A549 (cell line): ENCODE measurements around the gene PALM3. TPM values are rescaled to one million over a fixed set of nuclear protein-coding genes. Genes with fewer than 3 reads are reported as not detected.

ENCODE experiments used
- ATAC-seq, 2 experiments: fragments of 200-7000 bp in 1 of 2; fragments of >200 bp in 1 of 2; cut with Nextera tagmentation in 1 of 2; cut with Tn5 transposase in 1 of 2; 3 replicates each; pipeline versions ENCODE4 v1.8.0 to v1.9.1; 2018 to 2020; ENCODE audit warnings: mild to moderate bottlenecking in 1 of 2, moderate library complexity in 1 of 2
- CTCF ChIA-PET: fragments of 300-600 bp; sonication (Branson Sonifier 250); formaldehyde crosslinking; extraction: SDS; loops from one replicate; lab custom pipeline; 2021; ENCODE audit warnings: antibody characterized with exemption, inconsistent platforms; lab: Yijun Ruan, JAX
- POLR2A ChIA-PET: fragments of 350-600 bp; formaldehyde crosslinking; extraction: SDS; loops from one replicate; lab custom pipeline; 2021; ENCODE audit warnings: antibody characterized with exemption, inconsistent platforms; lab: Yijun Ruan, JAX
- DNase-seq, 2 experiments: peaks; one replicate each; pipeline versions ENCODE4 v3.0.0 to v3.0.0-alpha.2; 2011 to 2016; ENCODE audit warnings: low read depth in 1 of 2, low spot score in 1 of 2
- FAIRE-seq: peaks from 2 replicates; lab custom pipeline; 2011; peaks lifted over from hg19 to GRCh38; lab: Jason Lieb, UNC
- H3K27ac ChIP-seq, 2 experiments: fragments of >200 bp; sonication (Bioruptor Twin); formaldehyde crosslinking; 3 replicates each; pipeline ENCODE4 v1.5.1; 2016 to 2017
- H3K4me1 ChIP-seq: fragments of >200 bp; sonication (Bioruptor Twin); formaldehyde crosslinking; 3 replicates; pipeline ENCODE4 v1.6.1; 2016
- H3K4me2 ChIP-seq: fragments of >200 bp; sonication (Bioruptor Twin); formaldehyde crosslinking; 3 replicates; pipeline ENCODE4 v1.6.1; 2016
- H3K4me3 ChIP-seq: fragments of >200 bp; sonication (Bioruptor Twin); formaldehyde crosslinking; 3 replicates; pipeline ENCODE4 v1.5.1; 2016
- H3K9me3 ChIP-seq: fragments of >200 bp; sonication (Bioruptor Twin); formaldehyde crosslinking; 3 replicates; pipeline ENCODE4 v1.6.1; 2016
- CBX2 ChIP-seq: fragments of 200-600 bp; sonication (generic); IDR thresholded peaks from 2 replicates; pipeline ENCODE4 v1.6.1; 2016; ENCODE audit warnings: low read depth, mild to moderate bottlenecking, borderline replicate concordance
- CBX8 ChIP-seq: fragments of 200-600 bp; sonication (generic); IDR thresholded peaks from 2 replicates; pipeline ENCODE4 v1.6.1; 2016
- CEBPB ChIP-seq, 2 experiments: fragments of >200 bp in 1 of 2; sonication (Bioruptor Twin) in 1 of 2; formaldehyde crosslinking in 1 of 2; IDR thresholded peaks; 2 replicates each; pipeline ENCODE4 v1.6.1; 2012 to 2016
- CHD2 ChIP-seq: fragments of 150-350 bp; IDR thresholded peaks from 2 replicates; pipeline ENCODE4 v1.6.1; 2014; ENCODE audit warnings: low read length; ENCODE audit not compliant: partially characterized antibody
- EHF ChIP-seq: fragments of 250-450 bp; sonication (Bioruptor Pico); IDR thresholded peaks from 2 replicates; pipeline ENCODE4 v1.5.0; 2020; ENCODE audit warnings: mild to moderate bottlenecking
- EP300 ChIP-seq, 2 experiments: fragments of >200 bp; sonication (Bioruptor Twin); formaldehyde crosslinking; IDR thresholded peaks; 2 replicates in 1 of 2; 3 replicates in 1 of 2; pipeline ENCODE4 v1.6.1; 2016 to 2017
- ESRRA ChIP-seq: fragments of 150-350 bp; IDR thresholded peaks from 2 replicates; pipeline ENCODE4 v1.6.1; 2014; ENCODE audit warnings: mild to moderate bottlenecking, low read length, borderline replicate concordance
- FOSB ChIP-seq: fragments of 250-450 bp; sonication (Bioruptor Pico); IDR thresholded peaks from 2 replicates; pipeline ENCODE4 v1.5.0; 2020; ENCODE audit warnings: mild to moderate bottlenecking, moderate library complexity
- FOSL2 ChIP-seq, 2 experiments: fragments of 450-650 bp in 1 of 2; fragments of >200 bp in 1 of 2; sonication (Bioruptor Twin) in 1 of 2; formaldehyde crosslinking; IDR thresholded peaks; 2 replicates each; pipeline versions ENCODE4 v1.5.0 to v1.6.1; 2016 to 2020; ENCODE audit warnings: mild to moderate bottlenecking in 1 of 2, moderate library complexity in 1 of 2
- HDAC2 ChIP-seq: fragments of 200-600 bp; sonication (generic); IDR thresholded peaks from 2 replicates; pipeline ENCODE4 v1.6.1; 2016
- HES2 ChIP-seq: fragments of >200 bp; sonication (Bioruptor Twin); formaldehyde crosslinking; IDR thresholded peaks from 2 replicates; pipeline ENCODE4 v1.6.1; 2016
- HMGXB4 ChIP-seq: fragments of 250-450 bp; sonication (Bioruptor Pico); IDR thresholded peaks from 2 replicates; pipeline ENCODE4 v1.5.0; 2021; ENCODE audit warnings: mild to moderate bottlenecking, moderate library complexity, borderline replicate concordance
- HOXB13 ChIP-seq: fragments of 250-450 bp; sonication (Bioruptor Pico); IDR thresholded peaks from 2 replicates; pipeline ENCODE4 v1.5.0; 2020; ENCODE audit warnings: low read depth, mild to moderate bottlenecking, moderate library complexity
- JUN ChIP-seq, 2 experiments: fragments of >200 bp; sonication (Bioruptor Twin); formaldehyde crosslinking; IDR thresholded peaks; 2 replicates in 1 of 2; 3 replicates in 1 of 2; pipeline ENCODE4 v1.6.1; 2016 to 2017
- KDM1A ChIP-seq: fragments of 200-600 bp; sonication (generic); IDR thresholded peaks from 2 replicates; pipeline ENCODE4 v1.6.1; 2016; ENCODE audit warnings: low read depth, mild to moderate bottlenecking
- MAX ChIP-seq: IDR thresholded peaks from 2 replicates; pipeline ENCODE4 v1.6.1; 2012
- MYC ChIP-seq: IDR thresholded peaks from 2 replicates; pipeline ENCODE4 v1.6.1; 2012; ENCODE audit warnings: mild to moderate bottlenecking, inconsistent platforms, low read length, improper control_type of control experiment, borderline replicate concordance
- PHF8 ChIP-seq: fragments of 200-600 bp; sonication (generic); IDR thresholded peaks from 2 replicates; pipeline ENCODE4 v1.6.1; 2016; ENCODE audit warnings: low read depth, mild to moderate bottlenecking, antibody characterized with exemption, moderate library complexity, borderline replicate concordance
- POLR2A ChIP-seq: IDR thresholded peaks from 2 replicates; pipeline ENCODE4 v1.6.1; 2012; ENCODE audit warnings: mild to moderate bottlenecking, low read length
- RARB ChIP-seq: fragments of 250-450 bp; sonication (Bioruptor Pico); IDR thresholded peaks from 2 replicates; pipeline ENCODE4 v1.8.0; 2021; ENCODE audit warnings: mild to moderate bottlenecking, moderate library complexity
- RFX5 ChIP-seq: fragments of 450-650 bp; IDR thresholded peaks from 2 replicates; pipeline ENCODE4 v1.7.1; 2014; ENCODE audit warnings: antibody characterized with exemption, mild to moderate bottlenecking, moderate library complexity
- SMC3 ChIP-seq: fragments of >200 bp; sonication (Bioruptor Twin); formaldehyde crosslinking; IDR thresholded peaks from 3 replicates; pipeline ENCODE4 v1.6.1; 2018; ENCODE audit warnings: inconsistent platforms
- TFCP2L1 ChIP-seq: fragments of 250-450 bp; sonication (Bioruptor Pico); IDR thresholded peaks from 2 replicates; pipeline ENCODE4 v1.5.0; 2021; ENCODE audit warnings: mild to moderate bottlenecking
- ZNF302 ChIP-seq: fragments of 250-450 bp; sonication (Bioruptor Pico); IDR thresholded peaks from 2 replicates; pipeline ENCODE4 v1.9.0; 2021; ENCODE audit warnings: inconsistent platforms, mild to moderate bottlenecking, moderate library complexity
- ZSCAN20 ChIP-seq: fragments of 250-450 bp; sonication (Bioruptor Pico); IDR thresholded peaks from 2 replicates; pipeline ENCODE4 v1.8.0; 2022; ENCODE audit warnings: mild to moderate bottlenecking, moderate library complexity
- WGBS: methylation state at CpG from one replicate; pipeline ENCODE4 v1.1.6; 2017; ENCODE audit errors: missing lambda C conversion rate; 5-methylcytosine and 5-hydroxymethylcytosine counted together
- polyA plus RNA-seq, 4 experiments: library from polyadenylated mRNA; depleted of rRNA in 3 of 4; stranded (reverse); fragments of >200 nt; fragmentation: RNase III in 1 of 4; extraction: RNeasy Plus Mini Kit Qiagen cat#74134 plus additional on column Dnase treatment in 1 of 4; gene quantifications; 2 replicates in 3 of 4; 3 replicates in 1 of 4; pipeline ENCODE4 v1.2.3, GENCODE V29; 2011 to 2017
- TF ChIP-seq, protein P1 (sequence below): IDR thresholded peaks from 2 replicates; pipeline ENCODE4 v1.6.1; 2012; ENCODE audit warnings: low read depth, borderline replicate concordance
- TF ChIP-seq, protein P2 (sequence below): fragments of 150-350 bp; IDR thresholded peaks from 2 replicates; pipeline ENCODE4 v1.6.1; 2014; ENCODE audit warnings: low read depth, mild to moderate bottlenecking, low read length
- TF ChIP-seq, protein P3 (sequence below): IDR thresholded peaks from 2 replicates; pipeline ENCODE4 v1.6.1; 2012

Gene PALM3
- polyA plus RNA-seq, 2 of the 4 experiments (the other 2 are of a cell fraction), result 0.96 to 12.1 TPM

- peak; percentile 64 to 68 for ATAC-seq
- Histone ChIP-seq H3K4me1 (peaks cover 14% of the 10 kb centered on the region; the same call in 1 of the 3 replicates), H3K4me3 (peak overlapping the region; percentile 74)
- CTCF ChIA-PET, result interaction anchor here (0.7 to 1.6 kb wide), 7 partner anchors 17 to 126 kb away, joined by 3 to 5 read pairs (median 3); partner anchors contain the start of genes IL27RA and MISP3
- POLR2A ChIA-PET, result interaction anchor here (0.8 to 1.8 kb wide), 4 partner anchors 17 to 65 kb away, joined by 3 to 6 read pairs (median 5); partner anchors contain the start of genes IL27RA and MISP3
- peak in 1 of 2 experiments; percentile 36 for DNase-seq
- TF ChIP-seq CBX2 (no peak), HDAC2 (no peak), FOSB (CRISPR knock-in tag) (no peak), ESRRA (0 out of 2 replicates have a peak, but pooled peaks have one; percentile 27), FOSL2 (IDR thresholded peaks at IDR 0.05) (no peak), FOSL2 (CRISPR knock-in tag; IDR thresholded peaks at IDR 0.05) (peak; percentile 89), MAX (peak; percentile 42; the same call in 1 of the 2 replicates), CBX8 (no peak), CHD2 (no peak), HES2 (no peak), PHF8 (peak; percentile 83), ZSCAN20 (CRISPR knock-in tag) (no peak), KDM1A (no peak), EHF (CRISPR knock-in tag) (no peak), JUN (IDR thresholded peaks at IDR 0.05) (peak in 1 of 2 experiments; percentile 64; a peak in 2 of 5 replicates), HOXB13 (no peak), RARB (CRISPR knock-in tag) (no peak), MYC (no peak), RFX5 (no peak), TFCP2L1 (CRISPR knock-in tag) (no peak)
- TF ChIP-seq, protein P1, sequence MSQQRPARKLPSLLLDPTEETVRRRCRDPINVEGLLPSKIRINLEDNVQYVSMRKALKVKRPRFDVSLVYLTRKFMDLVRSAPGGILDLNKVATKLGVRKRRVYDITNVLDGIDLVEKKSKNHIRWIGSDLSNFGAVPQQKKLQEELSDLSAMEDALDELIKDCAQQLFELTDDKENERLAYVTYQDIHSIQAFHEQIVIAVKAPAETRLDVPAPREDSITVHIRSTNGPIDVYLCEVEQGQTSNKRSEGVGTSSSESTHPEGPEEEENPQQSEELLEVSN, result peak; percentile 32
- TF ChIP-seq, all 56 proteins: peak for 6
- FAIRE-seq, result no peak
- peak overlapping the region; percentile 71 for H3K4me2 ChIP-seq
- H3K27ac ChIP-seq, result peak overlapping the region; percentile 91 to 100
- no peaks in the 10 kb centered on the region for H3K9me3 ChIP-seq
- WGBS, result 21% methylated on average over 12 of the region's 56 CpGs
Measured at GRCh38 chr19:14006766-14007562, 54.9 kb downstream of the PALM3 start.

GRCh38 chr19:14006085-14006765 is 55.7 kb downstream of the PALM3 start, which contains the start of gene RFX1:
RFX1 (minus strand) TSS chr19:14006320; CDS start chr19:13993843, 12,477 bp downstream.
- ChIA-PET POLR2A (interaction anchor here (0.8 to 1.8 kb wide), 4 partner anchors 16 to 66 kb away, joined by 3 to 6 read pairs (median 5); partner anchors contain the start of genes IL27RA and MISP3), CTCF (interaction anchor here (0.7 to 1.2 kb wide), 3 partner anchors 53 to 126 kb away, joined by 3 to 5 read pairs (median 3); no protein-coding TSS in a partner anchor)
- H3K4me2 ChIP-seq, result peak within 1 kb of the TSS; percentile 71
- peaks cover 14% of the 10 kb centered on the region; the same call in 1 of the 3 replicates for H3K4me1 ChIP-seq
- WGBS, result 1% methylated on average over 33 of the region's 58 CpGs
- H3K9me3 ChIP-seq, result no peaks in the 10 kb centered on the region
- ATAC-seq, result peak; percentile 90 to 95
- FAIRE-seq, result no peak
- peak within 1 kb of the TSS; percentile 91 to 100 for H3K27ac ChIP-seq
- peak within 1 kb of the TSS; percentile 74 for H3K4me3 ChIP-seq
- peak; percentile 80 to 99 for DNase-seq
- TF ChIP-seq, protein P2, sequence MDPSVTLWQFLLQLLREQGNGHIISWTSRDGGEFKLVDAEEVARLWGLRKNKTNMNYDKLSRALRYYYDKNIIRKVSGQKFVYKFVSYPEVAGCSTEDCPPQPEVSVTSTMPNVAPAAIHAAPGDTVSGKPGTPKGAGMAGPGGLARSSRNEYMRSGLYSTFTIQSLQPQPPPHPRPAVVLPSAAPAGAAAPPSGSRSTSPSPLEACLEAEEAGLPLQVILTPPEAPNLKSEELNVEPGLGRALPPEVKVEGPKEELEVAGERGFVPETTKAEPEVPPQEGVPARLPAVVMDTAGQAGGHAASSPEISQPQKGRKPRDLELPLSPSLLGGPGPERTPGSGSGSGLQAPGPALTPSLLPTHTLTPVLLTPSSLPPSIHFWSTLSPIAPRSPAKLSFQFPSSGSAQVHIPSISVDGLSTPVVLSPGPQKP, result no peak
- TF ChIP-seq SMC3 (no peak), FOSL2 (IDR thresholded peaks at IDR 0.05) (no peak), FOSL2 (CRISPR knock-in tag; IDR thresholded peaks at IDR 0.05) (no peak), CEBPB (IDR thresholded peaks at IDR 0.05) (no peak), RFX5 (peak; percentile 61; the same call in 1 of the 2 replicates), CHD2 (no peak), EHF (CRISPR knock-in tag) (no peak), POLR2A (no peak), HDAC2 (no peak), HMGXB4 (CRISPR knock-in tag) (no peak), ZNF302 (CRISPR knock-in tag) (no peak), EP300 (IDR thresholded peaks at IDR 0.05) (no peak)
- TF ChIP-seq, protein P1, result no peak; the same call in none of the 2 replicates
- TF ChIP-seq, protein P3, sequence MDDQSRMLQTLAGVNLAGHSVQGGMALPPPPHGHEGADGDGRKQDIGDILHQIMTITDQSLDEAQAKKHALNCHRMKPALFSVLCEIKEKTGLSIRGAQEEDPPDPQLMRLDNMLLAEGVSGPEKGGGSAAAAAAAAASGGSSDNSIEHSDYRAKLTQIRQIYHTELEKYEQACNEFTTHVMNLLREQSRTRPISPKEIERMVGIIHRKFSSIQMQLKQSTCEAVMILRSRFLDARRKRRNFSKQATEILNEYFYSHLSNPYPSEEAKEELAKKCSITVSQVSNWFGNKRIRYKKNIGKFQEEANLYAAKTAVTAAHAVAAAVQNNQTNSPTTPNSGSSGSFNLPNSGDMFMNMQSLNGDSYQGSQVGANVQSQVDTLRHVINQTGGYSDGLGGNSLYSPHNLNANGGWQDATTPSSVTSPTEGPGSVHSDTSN, result peak; percentile 99
